Right lobe of liver (tissue), 6 donors: ENCODE measurements around the gene NR3C2. TPM values are rescaled to one million over a fixed set of nuclear protein-coding genes. Genes with fewer than 3 reads are reported as not detected.
A peak's percentile ranks its signal among the peaks of the same experiment; 100 is the strongest.

Source experiments
- ATAC-seq, 4 donors: fragments of 200-7000 bp; cut with Tn5 transposase; one replicate each; pipeline ENCODE4 v1.9.1; 2020; ENCODE audit warnings: mild to moderate bottlenecking in 4 of 4, moderate library complexity in 4 of 4
- DNase-seq, 3 donors: peaks; one replicate each; pipeline ENCODE4 v3.0.0-alpha.2; 2020
- H3K27ac ChIP-seq, 3 donors: fragments of 200-600 bp; one replicate each; pipeline ENCODE4 v1.8.0; 2022
- H3K27me3 ChIP-seq, 2 donors: fragments of 200-600 bp; one replicate each; pipeline ENCODE4 v1.8.0; 2022
- H3K36me3 ChIP-seq, 4 donors: fragments of 200-600 bp; sonication (generic) in 1 of 4; one replicate each; pipeline versions ENCODE4 v1.5.1 to v1.8.0; 2017 to 2022; ENCODE audit warnings: control low read depth in 1 of 4
- H3K4me1 ChIP-seq, 4 donors: fragments of 200-600 bp; sonication (generic) in 1 of 4; one replicate each; pipeline versions ENCODE4 v1.5.1 to v1.8.0; 2017 to 2022; ENCODE audit warnings: control low read depth in 1 of 4
- H3K4me3 ChIP-seq, 3 donors: fragments of 200-600 bp; one replicate each; pipeline ENCODE4 v1.8.0; 2022
- H3K9me3 ChIP-seq, 4 donors: fragments of 200-600 bp; sonication (generic) in 1 of 4; one replicate each; pipeline versions ENCODE4 v1.5.1 to v1.8.0; 2017 to 2022; ENCODE audit warnings: control low read depth in 1 of 4
- CTCF ChIP-seq, 4 donors: fragments of 200-600 bp in 3 of 4; fragments of 450-650 bp in 1 of 4; IDR thresholded peaks; one replicate each; pipeline versions ENCODE4 v1.5.1 to v1.8.0; 2016 to 2022; ENCODE audit warnings: antibody characterized with exemption in 4 of 4, mild to moderate bottlenecking in 2 of 4
- POLR2A ChIP-seq: fragments of 450-650 bp; IDR thresholded peaks from one replicate; pipeline ENCODE4 v1.6.1; 2017; ENCODE audit warnings: antibody characterized with exemption, mild to moderate bottlenecking
- WGBS: methylation state at CpG from one replicate; pipeline ENCODE4 v1.1.6; 2018; ENCODE audit warnings: low coverage, low lambda C conversion rate; ENCODE audit not compliant: insufficient coverage; ENCODE audit errors: missing lambda C conversion rate; 5-methylcytosine and 5-hydroxymethylcytosine counted together
- intact Hi-C, 2 donors: fragments of 100-400 bp; cut with DNase I; formaldehyde crosslinking; loops; one replicate each; pipeline versions ENCODE4 v1.11.2 to v1.14.1; 2022
- total RNA-seq, 6 experiments: library from RNA; depleted of rRNA in 2 of 6; stranded (reverse); fragments of >200 nt in 2 of 6; fragmentation: NEBNext Ultra II Directional in 3 of 6; extraction: Animal tissue kit (Norgen Biotek cat#: 25700) in 3 of 6; gene quantifications; one replicate each; pipeline versions ENCODE4 v1.1.0 to v1.2.4, GENCODE V29; 2016 to 2023
- donor health status: DM: no; HTN: yes; CAD: no.
- donor health status: DM: no; HTN: no; CAD: no.
- donor health status: DM: no; HTN: no; CAD: no.
- donor health status: DM: no; HTN: yes; CAD: no.
- donor health status: DM: no; HTN: yes; CAD: no.

Gene NR3C2
- total RNA-seq, 6 experiments from 2014 or later: 4.8 to 15.9 (median 8.9) TPM

GRCh38 chr4:148064451-148064850, 377.8 kb downstream of the NR3C2 start:
- no peaks in the 10 kb centered on the region for H3K27me3 ChIP-seq
- TF ChIP-seq POLR2A (no peak), CTCF (IDR thresholded peaks at IDR 0.05) (no peak)
- H3K9me3 ChIP-seq: no peaks in the 10 kb centered on the region
- ATAC-seq (no peak), DNase-seq (no peak)
- intact Hi-C loops: no loop called here
- 91% methylated on average over 5 of the region's 9 CpGs for WGBS
- no peak overlapping the region for H3K4me3 ChIP-seq
- peaks cover 0 to 19% (median 7%) of the 10 kb centered on the region in 4 donors for H3K4me1 ChIP-seq
- H3K27ac ChIP-seq: no peak overlapping the region
- H3K36me3 ChIP-seq: peaks cover 0 to 6% (median 0%) of the 10 kb centered on the region in 4 donors

GRCh38 chr4:148062301-148062950, 379.8 kb downstream of the NR3C2 start:
- ATAC-seq (no peak), DNase-seq (no peak)
- Histone ChIP-seq H3K9me3 (no peaks in the 10 kb centered on the region), H3K36me3 (peaks cover 0 to 6% (median 0%) of the 10 kb centered on the region in 4 donors), H3K4me1 (peaks cover 0 to 34% (median 13%) of the 10 kb centered on the region in 4 donors), H3K27me3 (no peaks in the 10 kb centered on the region), H3K4me3 (no peak overlapping the region), H3K27ac (no peak overlapping the region)
- intact Hi-C loops: no loop called here
- no peak for TF ChIP-seq CTCF (IDR thresholded peaks at IDR 0.05)
- TF ChIP-seq POLR2A: no peak
- 83% methylated on average over 10 of the region's 10 CpGs for WGBS

GRCh38 chr4:148061795-148062194, 380.4 kb downstream of the NR3C2 start:
- ATAC-seq (no peak), DNase-seq (no peak)
- Histone ChIP-seq H3K9me3 (no peaks in the 10 kb centered on the region), H3K4me1 (peaks cover 0 to 39% (median 14%) of the 10 kb centered on the region in 4 donors), H3K4me3 (no peak overlapping the region), H3K27me3 (no peaks in the 10 kb centered on the region), H3K27ac (no peak overlapping the region), H3K36me3 (peaks cover 0 to 6% (median 0%) of the 10 kb centered on the region in 4 donors)
- intact Hi-C loops: no loop called here
- TF ChIP-seq CTCF (IDR thresholded peaks at IDR 0.05): no peak
- TF ChIP-seq POLR2A: no peak
- WGBS: 62% methylated on average over 7 of the region's 8 CpGs

GRCh38 chr4:148061141-148061481, 381.1 kb downstream of the NR3C2 start:
- Histone ChIP-seq H3K4me3 (no peak overlapping the region), H3K36me3 (peaks cover 0 to 2% (median 0%) of the 10 kb centered on the region in 4 donors), H3K4me1 (peaks cover 0 to 46% (median 17%) of the 10 kb centered on the region in 4 donors), H3K9me3 (no peaks in the 10 kb centered on the region), H3K27me3 (no peaks in the 10 kb centered on the region), H3K27ac (peak overlapping the region in 2 of 3 donors; percentile 61 to 77)
- DNase-seq (no peak), ATAC-seq (no peak)
- TF ChIP-seq POLR2A (no peak), CTCF (IDR thresholded peaks at IDR 0.05) (no peak)
- intact Hi-C loops: no loop called here
- 27% methylated on average over 4 of the region's 4 CpGs for WGBS
